GM15510 (cell line): Measurements from ENCODE around the gene FOXL2.

Experiments
- POLR2A ChIP-seq: IDR thresholded peaks from 3 replicates; pipeline ENCODE4 v1.6.1; 2011; ENCODE audit warnings: borderline replicate concordance; ENCODE audit not compliant: insufficient read length; ENCODE audit errors: extremely low read depth

Gene FOXL2

DNA sequence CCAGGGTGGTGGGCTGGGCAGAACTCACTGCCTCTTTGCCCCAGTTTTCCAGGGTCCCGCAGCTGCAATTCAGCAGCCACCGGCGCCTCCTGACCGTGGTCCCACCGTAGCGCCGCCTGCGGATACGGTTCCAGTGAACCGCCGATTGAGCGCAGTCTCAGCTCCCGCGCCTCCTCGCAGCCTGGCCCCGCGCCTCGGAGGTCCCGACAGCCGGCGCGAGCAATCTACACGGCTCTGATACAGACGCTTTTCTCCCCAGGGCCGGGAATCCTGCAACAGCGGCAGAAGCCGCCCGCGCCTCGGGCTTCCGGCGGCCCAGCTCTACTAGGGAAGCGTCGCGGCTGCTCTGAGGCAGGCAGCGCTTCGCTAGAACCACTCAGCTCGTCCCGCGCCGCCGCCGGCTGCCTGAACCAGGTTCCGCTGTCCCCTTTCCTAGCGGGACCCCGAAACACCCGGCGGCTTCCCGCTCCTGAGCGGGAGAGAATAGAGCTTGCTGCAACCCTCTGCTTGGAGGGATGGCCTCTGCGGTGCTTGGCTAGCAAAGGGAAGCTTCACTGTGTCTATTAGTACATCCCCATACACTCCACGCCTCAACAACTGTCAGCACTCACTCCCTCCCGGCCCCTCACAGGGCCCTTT is 3.2 kb upstream of the FOXL2 start:
- TF ChIP-seq POLR2A: no peak

DNA sequence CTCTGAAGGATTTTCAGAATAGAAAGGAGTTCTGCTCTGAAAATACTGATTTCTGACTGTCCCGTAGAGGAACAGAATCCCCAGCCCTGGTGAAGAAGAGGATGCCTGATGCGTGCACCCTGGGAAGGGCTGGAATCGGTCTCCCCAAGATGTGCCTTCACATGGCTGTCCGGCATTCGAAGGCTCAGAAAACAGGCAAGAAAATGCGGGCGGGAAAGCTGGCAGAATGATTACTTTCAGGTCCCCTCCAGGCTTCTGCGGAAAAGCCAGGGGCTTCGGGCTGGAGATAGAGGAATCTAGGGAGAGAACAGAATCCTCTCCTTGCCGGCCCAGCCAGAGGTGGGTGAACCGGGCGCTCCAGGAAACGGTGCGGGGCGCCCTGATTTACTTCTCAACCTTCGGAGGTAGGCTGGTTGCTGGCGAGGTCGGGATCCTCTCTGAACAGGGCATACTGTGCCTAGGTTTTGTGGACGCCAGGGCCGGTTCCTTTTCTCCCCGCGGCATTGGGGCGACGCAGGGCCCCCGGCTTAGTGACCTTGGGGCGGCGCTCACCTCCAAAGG is 2.6 kb upstream of the FOXL2 start:
- no peak for TF ChIP-seq POLR2A

DNA sequence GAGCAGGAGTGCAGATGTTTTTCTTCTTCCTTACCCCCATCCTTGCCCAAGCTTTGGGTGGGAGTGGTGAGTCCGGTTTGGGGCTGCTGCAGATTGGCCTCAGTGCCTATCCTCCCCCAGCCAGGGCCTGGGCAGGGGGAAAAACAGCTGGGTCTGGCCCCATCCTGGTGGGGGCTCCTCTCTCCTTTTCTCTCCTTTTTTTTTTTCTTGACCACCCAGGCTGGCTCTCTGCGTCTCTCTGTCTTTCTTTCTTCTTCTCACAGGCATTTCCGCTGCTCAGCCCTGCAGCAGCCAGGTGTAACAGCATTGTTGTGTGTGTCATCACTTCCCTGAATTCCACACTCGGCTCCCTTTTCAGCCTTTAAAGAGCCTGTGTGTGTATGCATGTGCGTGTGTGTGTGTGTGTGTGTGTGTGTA is 2.1 kb upstream of the FOXL2 start:
- TF ChIP-seq POLR2A: no peak

DNA sequence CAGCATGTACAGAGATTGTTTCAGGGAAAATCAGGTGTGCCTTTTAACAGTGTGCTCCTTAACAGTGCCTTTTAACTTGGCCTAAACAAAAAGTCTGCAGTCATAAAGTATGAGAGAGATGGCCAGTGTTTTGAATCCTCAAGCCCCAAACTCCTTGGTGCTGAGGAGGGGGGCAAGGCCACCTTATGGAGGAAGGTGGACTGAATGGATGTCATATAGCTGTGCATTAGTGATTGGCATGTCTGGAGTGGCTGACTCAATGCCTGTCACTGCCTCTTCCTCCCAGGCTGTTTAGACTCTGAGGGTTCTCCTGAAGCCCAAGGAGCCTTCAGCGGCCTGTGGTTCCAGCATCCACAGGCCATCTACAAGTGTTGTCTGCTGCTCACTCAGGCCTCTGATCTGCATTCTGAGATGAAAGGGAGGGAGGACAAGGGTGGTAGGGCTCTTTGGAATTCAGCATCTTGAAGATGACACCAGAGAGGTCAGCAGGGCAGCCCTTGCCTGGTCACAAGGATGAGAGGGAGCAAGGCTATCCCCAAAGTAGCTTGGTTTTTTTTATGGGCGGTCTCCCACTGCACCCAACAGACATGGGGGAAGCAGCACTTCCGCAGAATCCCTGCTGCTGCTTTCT is 1.5 kb upstream of the FOXL2 start:
- no peak for TF ChIP-seq POLR2A

DNA sequence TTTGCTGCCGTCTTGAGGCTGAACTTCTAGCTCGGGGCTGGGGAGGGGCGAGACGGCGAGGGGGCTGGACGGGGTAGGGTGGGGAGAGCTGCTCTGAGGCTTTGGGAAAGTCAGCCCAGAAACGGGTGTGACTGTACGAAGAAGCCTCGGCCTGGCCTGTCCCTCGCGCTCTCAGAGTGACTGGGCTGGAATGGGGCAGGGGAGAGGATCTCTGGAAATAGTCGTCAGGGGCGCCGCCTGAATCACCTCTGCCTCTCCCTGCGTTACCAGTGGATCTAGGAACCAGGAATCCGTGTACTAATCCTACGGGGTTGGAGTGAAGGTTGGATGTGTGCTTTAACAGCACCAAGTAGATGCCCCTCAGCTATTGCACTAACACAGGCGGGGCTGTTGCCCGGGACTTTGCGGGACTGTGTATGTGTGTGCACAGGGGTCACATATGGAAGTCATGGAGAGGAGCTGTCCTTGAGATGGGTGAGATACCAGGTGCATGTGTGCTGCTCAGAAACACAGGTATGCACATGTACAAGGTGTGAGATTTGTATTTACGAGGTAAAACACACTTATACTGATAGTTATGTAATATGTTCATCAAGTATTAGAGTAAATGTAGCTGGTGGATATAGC is 671 bp upstream of the FOXL2 start:
- TF ChIP-seq POLR2A: no peak

DNA sequence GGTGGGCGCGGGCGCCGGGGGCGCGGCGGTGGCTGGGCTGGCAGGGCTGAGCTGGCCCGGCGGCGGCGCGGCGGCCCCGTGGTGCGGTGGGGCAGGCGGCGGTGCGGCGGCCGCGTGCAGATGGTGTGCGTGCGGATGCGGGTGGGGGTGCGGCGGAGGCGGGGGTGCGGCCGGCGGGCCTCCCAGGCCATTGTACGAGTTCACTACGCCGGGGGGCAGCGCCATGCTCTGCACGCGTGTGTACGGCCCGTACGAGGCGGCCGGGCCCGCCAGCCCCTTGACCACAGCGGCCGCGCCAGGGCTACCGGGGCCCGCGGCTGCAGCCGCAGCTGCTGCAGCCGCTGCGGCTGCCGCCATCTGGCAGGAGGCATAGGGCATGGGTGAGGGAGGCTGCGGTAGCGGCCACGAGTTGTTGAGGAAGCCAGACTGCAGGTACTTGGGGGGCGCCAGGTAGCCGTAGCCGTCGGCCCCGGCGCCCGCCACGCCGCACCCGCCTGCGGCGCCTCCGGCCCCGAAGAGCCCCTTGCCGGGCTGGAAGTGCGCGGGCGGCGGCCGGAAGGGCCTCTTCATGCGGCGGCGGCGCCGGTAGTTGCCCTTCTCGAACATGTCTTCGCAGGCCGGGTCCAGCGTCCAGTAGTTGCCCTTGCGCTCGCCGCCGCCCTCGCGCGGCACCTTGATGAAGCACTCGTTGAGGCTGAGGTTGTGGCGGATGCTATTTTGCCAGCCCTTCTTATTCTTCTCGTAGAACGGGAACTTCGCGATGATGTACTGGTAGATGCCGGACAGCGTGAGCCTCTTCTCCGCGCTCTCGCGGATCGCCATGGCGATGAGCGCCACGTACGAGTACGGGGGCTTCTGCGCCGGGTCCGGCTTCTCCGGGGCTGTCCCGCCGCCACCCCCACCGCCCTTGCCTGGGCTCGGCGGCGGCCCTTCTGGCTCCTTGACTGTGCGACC is 951 bp downstream of the FOXL2 start:
- TF ChIP-seq POLR2A: no peak

DNA sequence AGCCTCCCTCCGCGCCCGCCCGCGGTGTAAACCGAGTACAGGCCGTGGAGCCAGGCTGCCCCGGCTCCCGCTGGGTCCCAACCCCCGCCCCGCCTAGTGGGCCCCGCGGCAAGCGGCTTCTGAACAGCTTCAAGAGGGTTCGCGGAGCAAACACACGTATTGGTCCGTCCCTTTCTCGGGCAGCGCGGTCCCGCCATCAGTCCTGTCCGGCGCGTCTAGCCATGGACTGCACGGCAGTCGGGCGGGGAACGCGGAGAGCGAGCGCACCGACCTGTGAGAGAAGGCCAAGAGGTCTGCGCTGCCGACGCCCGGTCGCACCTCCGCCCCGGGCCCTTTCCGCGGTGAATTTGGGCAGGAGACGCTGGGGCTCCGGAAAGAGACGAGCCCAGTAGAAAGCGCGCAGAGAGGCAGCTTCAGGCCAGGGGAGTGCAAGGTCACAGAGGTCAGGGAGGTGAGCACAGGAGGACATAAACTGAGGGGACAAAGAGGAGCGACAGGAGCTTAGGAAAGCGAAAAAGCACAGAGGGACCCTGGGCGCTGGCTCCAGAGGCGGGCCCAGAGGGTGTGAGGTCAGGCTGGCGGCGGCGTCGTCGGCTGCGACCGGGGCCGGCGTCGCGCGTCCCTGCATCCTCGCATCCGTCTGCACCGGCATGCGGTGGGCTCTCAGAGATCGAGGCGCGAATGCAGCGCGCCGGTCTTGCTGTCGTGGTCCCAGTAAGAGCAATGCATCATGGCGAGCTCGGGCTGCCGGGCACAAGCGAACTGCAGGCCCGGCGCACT is 1.8 kb downstream of the FOXL2 start:
- TF ChIP-seq POLR2A: no peak

DNA sequence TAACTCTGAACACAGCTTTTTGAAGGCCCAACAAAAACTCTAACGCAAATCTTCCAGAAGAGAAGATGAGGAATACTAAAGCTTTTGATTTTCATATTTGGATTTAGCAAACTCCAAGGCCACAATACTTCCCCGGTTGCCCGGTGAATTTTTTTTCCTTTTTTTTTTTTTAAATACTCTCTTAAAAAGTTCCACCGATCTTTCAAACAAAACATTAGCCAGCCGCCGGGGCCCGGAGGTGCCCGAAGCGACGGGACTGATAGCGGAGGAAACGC is 2.3 kb downstream of the FOXL2 start:
- no peak for TF ChIP-seq POLR2A

DNA sequence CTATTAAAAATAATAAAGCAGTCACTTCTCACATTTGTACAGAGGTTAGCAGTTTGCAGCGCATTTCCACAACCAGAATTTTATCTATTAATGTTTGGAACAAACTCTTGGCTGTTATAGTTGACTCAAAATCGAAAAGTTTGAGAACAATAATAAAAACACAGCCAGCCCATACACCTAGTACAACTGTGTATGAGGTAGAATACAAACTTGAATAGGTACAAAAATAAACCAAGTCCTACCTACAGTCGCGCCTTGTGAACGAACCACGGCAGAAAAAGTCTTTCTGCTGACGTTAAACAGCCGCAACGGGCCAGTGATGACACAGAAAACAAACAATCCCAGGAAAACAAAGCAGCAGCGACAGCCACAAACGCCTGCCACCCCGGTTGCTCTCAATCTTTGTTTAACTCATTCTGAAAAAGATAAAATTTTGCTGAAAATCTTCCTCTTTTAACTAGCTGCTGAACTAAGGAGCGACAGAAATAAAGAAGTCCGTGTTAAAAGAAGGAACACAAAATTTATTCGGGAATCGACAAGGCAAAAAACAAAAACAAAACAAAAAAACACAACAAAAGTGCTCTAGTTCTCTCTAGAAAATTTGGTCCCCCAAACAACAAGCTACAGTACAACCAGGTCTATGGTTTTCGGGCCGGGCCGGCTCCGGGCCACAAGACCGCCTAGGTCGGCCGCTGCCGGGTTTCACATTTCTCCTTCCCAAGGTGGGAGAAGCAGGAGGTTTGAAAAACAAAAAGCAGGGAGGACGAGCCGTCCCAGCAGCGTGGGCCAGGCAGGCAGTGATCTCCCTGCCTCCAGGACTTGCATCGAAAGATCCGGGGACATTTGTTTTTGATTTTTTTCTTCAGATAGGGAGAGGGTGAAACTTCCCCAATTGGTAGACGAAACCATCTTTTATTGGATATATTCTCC is 2.9 kb downstream of the FOXL2 start:
- TF ChIP-seq POLR2A: no peak

DNA sequence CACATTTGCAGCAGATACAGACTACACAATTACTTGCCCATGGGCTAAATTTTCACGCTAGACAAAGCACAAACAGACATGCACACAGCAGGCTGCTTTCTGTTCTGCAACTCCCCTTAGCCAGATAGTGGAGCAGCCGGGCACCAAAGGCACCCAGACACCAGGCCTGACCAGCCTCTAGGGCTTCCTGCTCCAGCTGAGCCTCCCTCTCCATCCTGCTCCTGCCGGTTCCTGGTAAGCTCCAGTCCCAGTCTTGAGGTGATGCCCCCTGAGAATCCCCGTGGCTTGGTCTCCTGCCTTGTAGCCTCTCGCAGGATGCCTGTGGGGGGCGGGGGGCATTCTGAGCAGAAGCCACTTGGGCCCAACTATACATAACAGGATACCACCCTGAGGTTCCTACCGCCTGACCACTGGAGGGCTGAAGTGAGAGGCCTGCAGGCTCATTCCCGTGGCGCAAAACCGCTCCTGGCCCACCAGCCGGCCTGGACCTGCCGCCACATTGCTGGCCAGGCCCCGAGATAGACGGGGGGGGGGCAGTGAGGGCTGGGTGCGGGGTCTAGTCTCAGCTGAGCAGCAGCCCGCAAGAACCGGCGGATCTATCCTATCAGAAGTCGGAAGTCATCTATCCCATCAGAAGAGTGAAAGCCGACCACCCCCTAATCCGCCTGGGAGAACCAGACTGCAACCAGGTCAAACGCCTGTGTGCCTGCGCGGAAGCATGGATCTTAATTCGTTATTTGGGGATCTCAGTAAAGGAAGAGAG is 3.9 kb downstream of the FOXL2 start:
- TF ChIP-seq POLR2A: no peak

DNA sequence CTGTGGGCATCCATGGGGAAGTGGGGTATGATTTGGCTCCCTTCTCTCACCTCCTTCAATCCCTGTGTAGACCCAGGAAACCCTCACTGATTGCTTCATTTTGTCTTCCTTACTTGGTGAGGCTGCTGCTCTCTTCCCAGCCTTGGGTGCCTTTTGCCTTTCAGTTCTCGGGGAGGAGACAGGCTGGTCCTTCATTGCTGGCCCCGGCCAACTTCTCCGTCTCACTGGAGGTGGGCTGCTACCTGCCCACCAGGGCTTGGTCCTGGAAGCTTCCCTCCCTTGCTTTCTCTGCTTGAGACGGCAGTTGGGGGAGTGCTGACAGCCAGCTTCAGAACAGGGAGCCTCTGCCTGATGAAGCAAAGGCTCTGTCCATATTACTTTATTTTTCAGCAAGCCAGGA is 4.7 kb downstream of the FOXL2 start:
- TF ChIP-seq POLR2A: no peak

DNA sequence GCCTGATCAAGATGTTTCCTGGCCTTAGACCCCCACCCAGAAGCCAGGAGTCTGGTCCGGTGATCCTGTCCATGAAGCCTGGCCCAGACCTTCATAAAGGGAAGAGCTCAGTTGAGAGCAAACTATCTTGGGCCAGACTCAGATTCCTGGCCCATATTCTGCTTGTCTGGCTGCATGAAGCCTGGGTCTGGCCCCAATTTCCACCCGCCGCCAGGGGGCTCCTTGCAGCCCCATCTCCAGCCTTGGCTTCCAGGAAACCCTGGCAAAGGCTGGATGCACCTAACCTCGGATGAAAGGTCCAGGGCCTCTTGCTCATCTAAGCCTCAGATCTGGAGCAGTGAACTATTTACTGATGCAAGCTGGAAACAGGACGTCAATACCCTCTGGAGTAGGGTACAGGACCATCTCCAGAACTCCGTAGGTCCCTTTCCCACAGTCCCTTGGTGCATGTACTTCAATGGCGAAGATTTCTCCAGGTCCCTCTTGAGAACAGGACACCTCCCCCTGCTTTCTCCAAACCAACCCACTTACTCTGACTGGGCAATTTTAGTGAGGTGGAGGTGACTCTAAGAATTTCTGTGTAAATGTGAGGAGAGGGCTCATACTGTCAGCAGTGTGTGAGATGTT is 5.6 kb downstream of the FOXL2 start:
- no peak for TF ChIP-seq POLR2A
